HCT116 (cell line): ENCODE data around the gene SEPTIN12. TPM values are rescaled to one million over a fixed set of nuclear protein-coding genes. Genes with fewer than 3 reads are reported as not detected.

ENCODE experiments used
- ATAC-seq: fragments of 200-7000 bp; cut with Tn5 transposase; 2 replicates; pipeline ENCODE4 v1.9.1; 2020; ENCODE audit warnings: mild to moderate bottlenecking, moderate library complexity
- BruUV-seq: library from RNA; stranded (reverse); fragments of 400-500 nt; replicated peaks from 2 replicates; lab custom pipeline; 2021; lab: Mats Ljungman, UMichigan
- CTCF ChIA-PET: fragments of 300-600 bp; sonication (Branson Sonifier 250); formaldehyde crosslinking; loops from one replicate; lab custom pipeline; 2021; ENCODE audit warnings: antibody characterized with exemption; lab: Charles Lee
- POLR2A ChIA-PET: fragments of 300-600, 350-600 bp; sonication (Branson Sonifier 250); formaldehyde crosslinking; loops from one replicate; lab custom pipeline; 2021; ENCODE audit warnings: antibody characterized with exemption; lab: Charles Lee
- RAD21 ChIA-PET, 2 experiments: fragments of 300-600 bp; sonication (Branson Sonifier 250); formaldehyde crosslinking; loops; one replicate each; lab custom pipeline; 2023; ENCODE audit warnings: low total read pairs in 2 of 2; ENCODE audit not compliant: uncharacterized antibody in 2 of 2, unreplicated experiment in 2 of 2, low non-redundant PET in 1 of 2; lab: Charles Lee
- DNase-seq: peaks from one replicate; pipeline ENCODE4 v3.0.0-alpha.2; 2010; ENCODE audit warnings: low read depth, low spot score
- H2AFZ ChIP-seq: fragments of 200-600 bp; shearing (Covaris generic), sonication (generic); 2 replicates; pipeline ENCODE4 v1.6.1; 2017; ENCODE audit warnings: low read depth, mixed run types, mixed read lengths, antibody characterized with exemption, low read length; ENCODE audit not compliant: poor library complexity, severe bottlenecking
- H3K27ac ChIP-seq: 2 replicates; pipeline ENCODE4 v1.5.1; 2012; ENCODE audit warnings: low read depth, low read length
- H3K27me3 ChIP-seq: fragments of 200-600 bp; sonication (generic); 2 replicates; pipeline ENCODE4 v1.6.1; 2016; ENCODE audit warnings: mixed run types, low read length, mixed read lengths; ENCODE audit not compliant: insufficient read depth
- H3K36me3 ChIP-seq, 2 experiments: fragments of 200-500 bp in 1 of 2; fragments of 200-600 bp in 1 of 2; sonication (Bioruptor generic) in 1 of 2; sonication (generic) in 1 of 2; 2 replicates each; pipeline versions ENCODE4 v1.5.1 to v1.6.1; 2014 to 2016; ENCODE audit warnings: low read length in 2 of 2, inconsistent platforms in 1 of 2, mixed read lengths in 1 of 2, mixed run types in 1 of 2; ENCODE audit not compliant: insufficient read depth in 2 of 2, control insufficient read depth in 1 of 2
- H3K4me1 ChIP-seq, 2 experiments: fragments of 200-600 bp in 1 of 2; sonication (generic) in 1 of 2; 2 replicates each; pipeline versions ENCODE4 v1.5.1 to v1.6.1; 2012 to 2017; ENCODE audit warnings: low read length in 2 of 2, inconsistent platforms in 1 of 2, mild to moderate bottlenecking in 1 of 2, mixed read lengths in 1 of 2, mixed run types in 1 of 2, moderate library complexity in 1 of 2; ENCODE audit not compliant: insufficient read depth in 2 of 2, control insufficient read depth in 1 of 2
- H3K4me2 ChIP-seq: fragments of 200-600 bp; sonication (generic); 2 replicates; pipeline ENCODE4 v1.6.1; 2017; ENCODE audit warnings: mixed run types, low read length, mixed read lengths
- H3K4me3 ChIP-seq, 2 experiments: fragments of 200-600 bp in 1 of 2; sonication (generic) in 1 of 2; replicated peaks in 1 of 2; 2 replicates each; pipeline ENCODE4 v1.5.1; 2011 to 2016; ENCODE audit warnings: low read length in 2 of 2, control low read depth in 1 of 2, low read depth in 1 of 2, mild to moderate bottlenecking in 1 of 2, mixed read lengths in 1 of 2, mixed run types in 1 of 2
- H3K79me2 ChIP-seq: fragments of 200-600 bp; sonication (generic); 2 replicates; pipeline ENCODE4 v1.6.1; 2017; ENCODE audit warnings: mild to moderate bottlenecking, mixed run types, low read length, moderate library complexity, mixed read lengths; ENCODE audit not compliant: insufficient read depth
- H3K9ac ChIP-seq: fragments of 200-600 bp; sonication (generic); 2 replicates; pipeline ENCODE4 v1.6.1; 2016; ENCODE audit warnings: low read length, mixed read lengths
- H3K9me2 ChIP-seq: fragments of 200-600 bp; sonication (generic), shearing (Covaris generic); 2 replicates; pipeline ENCODE4 v1.6.1; 2017; ENCODE audit warnings: mixed run types, mild to moderate bottlenecking, moderate library complexity; ENCODE audit not compliant: insufficient read depth
- H3K9me3 ChIP-seq, 2 experiments: fragments of 200-500 bp in 1 of 2; fragments of 200-600 bp in 1 of 2; sonication (Bioruptor generic) in 1 of 2; sonication (generic) in 1 of 2; 2 replicates each; pipeline ENCODE4 v1.6.1; 2014 to 2017; ENCODE audit warnings: low read length in 2 of 2, mixed read lengths in 2 of 2, inconsistent platforms in 1 of 2, low read depth in 1 of 2, mild to moderate bottlenecking in 1 of 2, mixed run types in 1 of 2, moderate library complexity in 1 of 2; ENCODE audit not compliant: control insufficient read depth in 1 of 2, insufficient read depth in 1 of 2
- H4K20me1 ChIP-seq: fragments of 200-600 bp; sonication (generic), shearing (Covaris generic); 2 replicates; pipeline ENCODE4 v1.6.1; 2017; ENCODE audit warnings: mixed run types, mild to moderate bottlenecking, moderate library complexity; ENCODE audit not compliant: insufficient read depth
- CEBPB ChIP-seq: IDR thresholded peaks from 2 replicates; pipeline ENCODE4 v1.6.1; 2012; ENCODE audit warnings: low read depth
- ELF1 ChIP-seq: IDR thresholded peaks from 2 replicates; pipeline ENCODE4 v1.6.1; 2012; ENCODE audit warnings: low read depth, borderline replicate concordance
- JUND ChIP-seq: IDR thresholded peaks from 2 replicates; pipeline ENCODE4 v1.6.1; 2012
- POLR2A ChIP-seq: IDR thresholded peaks from 2 replicates; pipeline ENCODE4 v1.7.0; 2011; ENCODE audit warnings: borderline replicate concordance; ENCODE audit not compliant: insufficient read depth, insufficient read length; ENCODE audit errors: extremely low read depth
- POLR2AphosphoS5 ChIP-seq: IDR thresholded peaks from 2 replicates; pipeline ENCODE4 v1.6.1; 2011; ENCODE audit warnings: mild to moderate bottlenecking, low read depth, low read length, moderate library complexity
- SRF ChIP-seq: IDR thresholded peaks from 2 replicates; pipeline ENCODE4 v1.6.1; 2012; ENCODE audit warnings: low read depth
- TCF7L2 ChIP-seq: IDR thresholded peaks from 2 replicates; pipeline ENCODE4 v1.7.0; 2011; ENCODE audit warnings: borderline replicate concordance, inconsistent platforms; ENCODE audit not compliant: insufficient read depth, insufficient read length; ENCODE audit errors: extremely low read depth
- ZFX ChIP-seq: fragments of 450-650 bp; IDR thresholded peaks from 2 replicates; pipeline ENCODE4 v1.6.1; 2017
- ZNF274 ChIP-seq: fragments of 200-500 bp; sonication (Bioruptor generic); IDR thresholded peaks from 2 replicates; pipeline ENCODE4 v1.6.1; 2014; ENCODE audit warnings: mild to moderate bottlenecking, low read depth, low read length, inconsistent platforms
- intact Hi-C: fragments of 100-400 bp; cut with micrococcal nuclease; formaldehyde crosslinking; loops from 2 replicates; pipeline ENCODE4 v1.10.0; 2022
- total RNA-seq: library from RNA; stranded (reverse); gene quantifications from one replicate; pipeline ENCODE4 v1.2.1, GENCODE V29; 2021; ENCODE audit not compliant: unreplicated experiment
- TF ChIP-seq, protein P1 (sequence below), 3 experiments: fragments of 200-600 bp in 1 of 3; sonication (generic) in 1 of 3; IDR thresholded peaks in 2 of 3; conservative IDR thresholded peaks in 1 of 3; 2 replicates each; pipeline ENCODE4 v1.5.1; 2012 to 2017; ENCODE audit warnings: low read depth in 2 of 3, low read length in 2 of 3, antibody characterized with exemption in 1 of 3, borderline replicate concordance in 1 of 3, control low read depth in 1 of 3, mild to moderate bottlenecking in 1 of 3, mixed read lengths in 1 of 3, mixed run types in 1 of 3, moderate library complexity in 1 of 3; ENCODE audit not compliant: insufficient read depth in 1 of 3
- TF ChIP-seq, protein P2 (sequence below): IDR thresholded peaks from 2 replicates; pipeline ENCODE4 v1.6.1; 2012; ENCODE audit warnings: low read depth
- TF ChIP-seq, protein P3 (sequence below): IDR thresholded peaks from 2 replicates; pipeline ENCODE4 v1.6.1; 2012
- TF ChIP-seq, protein P4 (sequence below): IDR thresholded peaks from 2 replicates; pipeline ENCODE4 v1.6.1; 2012
- TF ChIP-seq, protein P5 (sequence below): IDR thresholded peaks from 2 replicates; pipeline ENCODE4 v1.6.1; 2011; ENCODE audit warnings: mild to moderate bottlenecking, low read length, moderate library complexity; ENCODE audit not compliant: insufficient replicate concordance; ENCODE audit errors: extremely low read depth

The SEPTIN12 gene
- total RNA-seq, 1 experiment from 2014 or later: not detected

DNA sequence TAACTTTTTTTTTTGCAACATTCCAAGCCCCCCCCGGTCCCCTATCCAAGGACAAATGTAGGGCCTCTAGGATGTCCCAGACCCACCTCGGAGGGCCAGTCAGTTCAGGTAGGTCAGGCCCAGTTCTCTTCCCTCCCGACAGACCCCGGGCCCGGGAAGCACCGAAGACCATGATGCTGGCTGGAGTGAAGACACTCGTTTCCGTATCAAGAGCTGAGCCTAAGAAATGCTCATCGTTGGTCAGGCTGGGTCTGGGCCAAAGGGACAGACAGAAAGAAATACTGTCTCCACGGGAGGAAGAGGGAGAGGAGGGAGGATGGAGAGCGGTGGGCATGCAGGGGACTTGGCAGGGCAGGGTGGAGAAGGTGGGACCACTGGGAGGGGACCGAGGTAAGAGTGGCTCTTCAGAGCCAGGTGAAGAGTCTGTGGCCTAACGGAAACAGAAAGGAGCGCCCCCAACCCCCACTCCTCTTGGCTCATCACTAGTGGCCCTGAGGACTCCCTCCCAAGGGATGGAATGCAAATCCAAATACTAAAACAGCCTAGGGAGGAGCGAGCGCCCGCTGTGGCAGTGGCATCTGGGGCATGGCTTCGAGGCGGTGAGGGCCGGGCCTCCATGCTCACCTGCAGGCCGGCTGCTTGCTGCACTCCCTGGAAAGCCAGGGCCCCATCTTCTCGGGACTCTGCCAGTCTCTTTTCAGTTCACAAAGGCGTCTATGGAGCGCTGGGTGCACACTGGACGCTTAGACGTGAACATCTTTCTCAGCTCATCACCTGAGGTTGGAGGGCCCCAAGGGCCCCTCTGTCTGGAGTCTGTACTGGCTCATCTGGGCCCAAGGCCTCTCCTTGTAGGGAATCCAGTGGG is 16.0 kb upstream of the SEPTIN12 start (continued):
- TF ChIP-seq TCF7L2: no peak

DNA sequence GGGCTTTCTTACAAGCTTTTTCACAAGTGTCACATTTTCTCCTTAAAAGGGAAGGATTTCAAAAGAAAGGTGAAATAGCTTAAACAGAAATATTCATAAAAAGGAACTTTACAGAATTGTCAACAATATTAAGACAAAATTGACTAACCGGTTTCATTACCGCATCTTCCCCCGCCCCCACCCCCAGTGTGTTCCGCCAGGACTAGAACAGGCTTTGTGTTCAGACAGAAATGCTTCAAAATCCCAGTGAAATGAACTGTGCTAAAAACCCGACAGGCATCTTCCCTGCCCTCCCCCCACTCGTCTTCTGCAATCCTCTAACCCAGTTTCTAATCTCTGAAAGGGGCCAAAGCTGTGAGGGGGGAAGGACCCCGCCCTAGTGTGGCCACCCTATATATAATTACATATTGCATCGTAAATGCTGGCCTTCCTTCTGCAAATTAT is 15.3 kb upstream of the SEPTIN12 start:
- H3K9ac ChIP-seq: peak overlapping the region; percentile 76
- no peaks in the 10 kb centered on the region for H4K20me1 ChIP-seq
- H3K9me3 ChIP-seq: no peaks in the 10 kb centered on the region
- H3K9me2 ChIP-seq: no peaks in the 10 kb centered on the region
- ChIA-PET RAD21 (interaction anchor here (1.2 to 1.5 kb wide), 2 partner anchors 35 to 36 kb away, joined by 3 read pairs; partner anchors contain the start of gene ZNF500 (in 1 of the 2)), POLR2A (interaction anchor here (0.6 to 1.6 kb wide), 4 partner anchors 11 to 141 kb away, joined by 3 to 6 read pairs (median 4); partner anchors contain the start of genes ANKS3 and DNAAF8), CTCF (interaction anchor here (1.0 kb wide), 1 partner anchor 239 kb away, joined by 3 read pairs; no protein-coding TSS in a partner anchor)
- H3K4me2 ChIP-seq: peak overlapping the region; percentile 97
- no peak overlapping the region for H2AFZ ChIP-seq
- H3K79me2 ChIP-seq: no peaks in the 10 kb centered on the region
- H3K27me3 ChIP-seq: no peaks in the 10 kb centered on the region
- H3K4me1 ChIP-seq: peaks cover 13 to 20% of the 10 kb centered on the region in 2 experiments
- TF ChIP-seq, protein P1, sequence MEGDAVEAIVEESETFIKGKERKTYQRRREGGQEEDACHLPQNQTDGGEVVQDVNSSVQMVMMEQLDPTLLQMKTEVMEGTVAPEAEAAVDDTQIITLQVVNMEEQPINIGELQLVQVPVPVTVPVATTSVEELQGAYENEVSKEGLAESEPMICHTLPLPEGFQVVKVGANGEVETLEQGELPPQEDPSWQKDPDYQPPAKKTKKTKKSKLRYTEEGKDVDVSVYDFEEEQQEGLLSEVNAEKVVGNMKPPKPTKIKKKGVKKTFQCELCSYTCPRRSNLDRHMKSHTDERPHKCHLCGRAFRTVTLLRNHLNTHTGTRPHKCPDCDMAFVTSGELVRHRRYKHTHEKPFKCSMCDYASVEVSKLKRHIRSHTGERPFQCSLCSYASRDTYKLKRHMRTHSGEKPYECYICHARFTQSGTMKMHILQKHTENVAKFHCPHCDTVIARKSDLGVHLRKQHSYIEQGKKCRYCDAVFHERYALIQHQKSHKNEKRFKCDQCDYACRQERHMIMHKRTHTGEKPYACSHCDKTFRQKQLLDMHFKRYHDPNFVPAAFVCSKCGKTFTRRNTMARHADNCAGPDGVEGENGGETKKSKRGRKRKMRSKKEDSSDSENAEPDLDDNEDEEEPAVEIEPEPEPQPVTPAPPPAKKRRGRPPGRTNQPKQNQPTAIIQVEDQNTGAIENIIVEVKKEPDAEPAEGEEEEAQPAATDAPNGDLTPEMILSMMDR (IDR thresholded peaks at IDR 0.05 in 2 of 3, conservative IDR thresholded peaks at IDR 0.05 in 1 of 3; ENCODE audit: borderline replicate concordance in 1 of 3, insufficient read depth in 1 of 3, low read depth in 2 of 3, low read length in 2 of 3): no peak
- TF ChIP-seq, protein P2, sequence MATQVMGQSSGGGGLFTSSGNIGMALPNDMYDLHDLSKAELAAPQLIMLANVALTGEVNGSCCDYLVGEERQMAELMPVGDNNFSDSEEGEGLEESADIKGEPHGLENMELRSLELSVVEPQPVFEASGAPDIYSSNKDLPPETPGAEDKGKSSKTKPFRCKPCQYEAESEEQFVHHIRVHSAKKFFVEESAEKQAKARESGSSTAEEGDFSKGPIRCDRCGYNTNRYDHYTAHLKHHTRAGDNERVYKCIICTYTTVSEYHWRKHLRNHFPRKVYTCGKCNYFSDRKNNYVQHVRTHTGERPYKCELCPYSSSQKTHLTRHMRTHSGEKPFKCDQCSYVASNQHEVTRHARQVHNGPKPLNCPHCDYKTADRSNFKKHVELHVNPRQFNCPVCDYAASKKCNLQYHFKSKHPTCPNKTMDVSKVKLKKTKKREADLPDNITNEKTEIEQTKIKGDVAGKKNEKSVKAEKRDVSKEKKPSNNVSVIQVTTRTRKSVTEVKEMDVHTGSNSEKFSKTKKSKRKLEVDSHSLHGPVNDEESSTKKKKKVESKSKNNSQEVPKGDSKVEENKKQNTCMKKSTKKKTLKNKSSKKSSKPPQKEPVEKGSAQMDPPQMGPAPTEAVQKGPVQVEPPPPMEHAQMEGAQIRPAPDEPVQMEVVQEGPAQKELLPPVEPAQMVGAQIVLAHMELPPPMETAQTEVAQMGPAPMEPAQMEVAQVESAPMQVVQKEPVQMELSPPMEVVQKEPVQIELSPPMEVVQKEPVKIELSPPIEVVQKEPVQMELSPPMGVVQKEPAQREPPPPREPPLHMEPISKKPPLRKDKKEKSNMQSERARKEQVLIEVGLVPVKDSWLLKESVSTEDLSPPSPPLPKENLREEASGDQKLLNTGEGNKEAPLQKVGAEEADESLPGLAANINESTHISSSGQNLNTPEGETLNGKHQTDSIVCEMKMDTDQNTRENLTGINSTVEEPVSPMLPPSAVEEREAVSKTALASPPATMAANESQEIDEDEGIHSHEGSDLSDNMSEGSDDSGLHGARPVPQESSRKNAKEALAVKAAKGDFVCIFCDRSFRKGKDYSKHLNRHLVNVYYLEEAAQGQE: no peak
- TF ChIP-seq POLR2A: no peak
- no peak for TF ChIP-seq JUND
- TF ChIP-seq ELF1: no peak
- TF ChIP-seq SRF: no peak
- TF ChIP-seq CEBPB: no peak
- no peak for TF ChIP-seq ZNF274
- TF ChIP-seq, protein P3, sequence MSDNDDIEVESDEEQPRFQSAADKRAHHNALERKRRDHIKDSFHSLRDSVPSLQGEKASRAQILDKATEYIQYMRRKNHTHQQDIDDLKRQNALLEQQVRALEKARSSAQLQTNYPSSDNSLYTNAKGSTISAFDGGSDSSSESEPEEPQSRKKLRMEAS: no peak
- no peak for TF ChIP-seq POLR2AphosphoS5
- no peak for TF ChIP-seq TCF7L2
- TF ChIP-seq, protein P4, sequence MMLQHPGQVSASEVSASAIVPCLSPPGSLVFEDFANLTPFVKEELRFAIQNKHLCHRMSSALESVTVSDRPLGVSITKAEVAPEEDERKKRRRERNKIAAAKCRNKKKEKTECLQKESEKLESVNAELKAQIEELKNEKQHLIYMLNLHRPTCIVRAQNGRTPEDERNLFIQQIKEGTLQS: no peak
- TF ChIP-seq ZFX: no peak
- TF ChIP-seq, protein P5, sequence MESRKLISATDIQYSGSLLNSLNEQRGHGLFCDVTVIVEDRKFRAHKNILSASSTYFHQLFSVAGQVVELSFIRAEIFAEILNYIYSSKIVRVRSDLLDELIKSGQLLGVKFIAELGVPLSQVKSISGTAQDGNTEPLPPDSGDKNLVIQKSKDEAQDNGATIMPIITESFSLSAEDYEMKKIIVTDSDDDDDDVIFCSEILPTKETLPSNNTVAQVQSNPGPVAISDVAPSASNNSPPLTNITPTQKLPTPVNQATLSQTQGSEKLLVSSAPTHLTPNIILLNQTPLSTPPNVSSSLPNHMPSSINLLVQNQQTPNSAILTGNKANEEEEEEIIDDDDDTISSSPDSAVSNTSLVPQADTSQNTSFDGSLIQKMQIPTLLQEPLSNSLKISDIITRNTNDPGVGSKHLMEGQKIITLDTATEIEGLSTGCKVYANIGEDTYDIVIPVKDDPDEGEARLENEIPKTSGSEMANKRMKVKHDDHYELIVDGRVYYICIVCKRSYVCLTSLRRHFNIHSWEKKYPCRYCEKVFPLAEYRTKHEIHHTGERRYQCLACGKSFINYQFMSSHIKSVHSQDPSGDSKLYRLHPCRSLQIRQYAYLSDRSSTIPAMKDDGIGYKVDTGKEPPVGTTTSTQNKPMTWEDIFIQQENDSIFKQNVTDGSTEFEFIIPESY: no peak
- intact Hi-C loops: no loop called here
- ATAC-seq (no peak), DNase-seq (no peak)
- peaks cover 14 to 18% of the 10 kb centered on the region in 2 experiments; a peak in 3 of 4 replicates for H3K36me3 ChIP-seq
- H3K27ac ChIP-seq: peak overlapping the region; percentile 89; the same call in 1 of the 2 replicates
- H3K4me3 ChIP-seq: peak overlapping the region; percentile 60 to 62
- BruUV-seq: no TSS peak
